Mucosa of gallbladder (tissue), 1 donor: ENCODE measurements around the gene C19orf81. TPM values are rescaled to one million over a fixed set of nuclear protein-coding genes. Genes with fewer than 3 reads are reported as not detected.
"Not testable (repeated sequence)": the region's sequence is repeated elsewhere in the genome, so short reads cannot be mapped to it uniquely, and the experiment has no call there.

Source experiments
- DNase-seq: peaks from one replicate; pipeline ENCODE4 v3.0.0-alpha.2; 2020; ENCODE audit warnings: low spot score
- total RNA-seq: library from RNA; stranded (reverse); gene quantifications from one replicate; pipeline ENCODE4 v1.2.1, GENCODE V29; 2021
- donor health status: DM: no; HTN: no; CAD: no.

The C19orf81 gene
- total RNA-seq, result not detected

GRCh38 chr19:50649433-50650391, at the start of gene C19orf81:
Gene C19orf81, plus strand, starts transcription at chr19:50649445. Its CDS starts 0 bp downstream, at chr19:50649445.
- no peak for DNase-seq

GRCh38 chr19:50601407-50602088, 47.7 kb upstream of the C19orf81 start:
- no peak for DNase-seq

- DNase-seq, result no peak
Observed at GRCh38 chr19:50602089-50602422, 47.2 kb upstream of the C19orf81 start.

GRCh38 chr19:50602496-50602895, 46.7 kb upstream of the C19orf81 start:
- DNase-seq, result no peak

- DNase-seq, result no peak
Observed at GRCh38 chr19:50602935-50603334, 46.3 kb upstream of the C19orf81 start.

GRCh38 chr19:50604264-50605073, 44.8 kb upstream of the C19orf81 start:
- DNase-seq, result not testable (repeated sequence)

- DNase-seq, result not testable (repeated sequence)
Observed at GRCh38 chr19:50606059-50606836, 43.0 kb upstream of the C19orf81 start.

GRCh38 chr19:50607388-50607787, 41.9 kb upstream of the C19orf81 start:
- no peak for DNase-seq

GRCh38 chr19:50607874-50608785, 41.1 kb upstream of the C19orf81 start:
- DNase-seq, result peak; percentile 73

- DNase-seq, result not testable (repeated sequence)
Observed at GRCh38 chr19:50612504-50613404, 36.5 kb upstream of the C19orf81 start.

GRCh38 chr19:50618379-50618778, 30.9 kb upstream of the C19orf81 start:
- not testable (repeated sequence) for DNase-seq

GRCh38 chr19:50619184-50619583, 30.1 kb upstream of the C19orf81 start:
- not testable (repeated sequence) for DNase-seq

GRCh38 chr19:50620394-50620906, 28.8 kb upstream of the C19orf81 start:
- DNase-seq, result not testable (repeated sequence)

- no peak for DNase-seq
Observed at GRCh38 chr19:50624949-50625600, 24.2 kb upstream of the C19orf81 start.

GRCh38 chr19:50626011-50626410, 23.2 kb upstream of the C19orf81 start:
- no peak for DNase-seq

- no peak for DNase-seq
Observed at GRCh38 chr19:50626795-50627194, 22.4 kb upstream of the C19orf81 start.

GRCh38 chr19:50628146-50628545, 21.1 kb upstream of the C19orf81 start:
- no peak for DNase-seq

- no peak for DNase-seq
Observed at GRCh38 chr19:50628551-50628950, 20.7 kb upstream of the C19orf81 start.
